ENCODE data around the gene LENG1. TPM values are rescaled to one million over a fixed set of nuclear protein-coding genes. Genes with fewer than 3 reads are reported as not detected.
A peak's percentile ranks its signal among the peaks of the same experiment; 100 is the strongest.

The LENG1 gene
- total and polyA plus RNA-seq, 2 donors (not counting 3 experiments of a cell fraction or from before 2014, with no cell fraction given) = 3.0 to 5.0 TPM

GRCh38 chr19:54173951-54174834 lies 14.7 kb upstream of the LENG1 start:
- H3K4me1 ChIP-seq (ENCODE audit: control insufficient read depth, extremely low read depth, insufficient read depth, low read length) = no peaks in the 10 kb centered on the region
- H3K9me3 ChIP-seq (replicated peaks; ENCODE audit: control insufficient read depth, insufficient read depth, low read length) = no peaks in the 10 kb centered on the region
- no peak overlapping the region for H3K9ac ChIP-seq (replicated peaks; ENCODE audit: extremely low read depth, insufficient read depth, low read length)
- no peak for DNase-seq (ENCODE audit: low read depth, low spot score)
- no peak overlapping the region for H3K27ac ChIP-seq (ENCODE audit: insufficient read depth, low read depth, low read length)
- BruUV-seq (replicated peaks) = no TSS peak
- no peak overlapping the region for H3K4me3 ChIP-seq (replicated peaks in 1 of 3; ENCODE audit: insufficient read depth in 1 of 3, low read depth in 1 of 3, low read length in 3 of 3)
- H3K79me2 ChIP-seq (ENCODE audit: control insufficient read depth, insufficient read depth, low read length) = no peaks in the 10 kb centered on the region
- FAIRE-seq = no peak
- H4K20me1 ChIP-seq (replicated peaks; ENCODE audit: control insufficient read depth, extremely low read depth, insufficient read depth, low read length) = no peaks in the 10 kb centered on the region
- TF ChIP-seq GATA2 (IDR thresholded peaks at IDR 0.05; ENCODE audit: insufficient read depth, insufficient read length, low read depth, low read length) (no peak), POLR2AphosphoS5 (IDR thresholded peaks at IDR 0.05; ENCODE audit: insufficient read depth, low read depth, low read length) (peak; percentile 43)
- POLR2A ChIA-PET = no interaction called here
- dilution Hi-C loops (cut with MboI; ENCODE audit: extremely low pct_ligation_motif_present, low sequenced_read_pairs) = no loop called here
- H2AFZ ChIP-seq (ENCODE audit: low read depth, low read length) = no peak overlapping the region
- peaks cover 7 to 18% of the 10 kb centered on the region in 2 experiments for H3K36me3 ChIP-seq (ENCODE audit: control insufficient read depth in 2 of 2, extremely low read depth in 1 of 2, insufficient read depth in 2 of 2, low read length in 2 of 2)
- intact Hi-C loops (cut with micrococcal nuclease) = no loop called here
- no peaks in the 10 kb centered on the region for H3K27me3 ChIP-seq (ENCODE audit: control insufficient read depth in 2 of 2, insufficient read depth in 2 of 2, low read length in 2 of 2)
- CTCF ChIA-PET = interaction anchor here (1.0 to 2.3 kb wide), 4 partner anchors 15 to 92 kb away, joined by 3 to 5 read pairs (median 4); partner anchors contain the start of gene MBOAT7
- no peaks in the 10 kb centered on the region for H3K9me1 ChIP-seq (replicated peaks; ENCODE audit: control insufficient read depth, extremely low read depth, insufficient read depth, low read length)
- H3K4me2 ChIP-seq (ENCODE audit: insufficient read depth, low read length) = no peak overlapping the region

GRCh38 chr19:54173359-54173699 lies 13.8 kb upstream of the LENG1 start:
- no peak for DNase-seq (ENCODE audit: low read depth, low spot score)
- Histone ChIP-seq H3K4me3 (replicated peaks in 1 of 3; ENCODE audit: insufficient read depth in 1 of 3, low read depth in 1 of 3, low read length in 3 of 3) (no peak overlapping the region), H3K9ac (replicated peaks; ENCODE audit: extremely low read depth, insufficient read depth, low read length) (no peak overlapping the region), H3K4me1 (ENCODE audit: control insufficient read depth, extremely low read depth, insufficient read depth, low read length) (no peaks in the 10 kb centered on the region), H3K4me2 (ENCODE audit: insufficient read depth, low read length) (no peak overlapping the region), H4K20me1 (replicated peaks; ENCODE audit: control insufficient read depth, extremely low read depth, insufficient read depth, low read length) (no peaks in the 10 kb centered on the region), H3K27me3 (ENCODE audit: control insufficient read depth in 2 of 2, insufficient read depth in 2 of 2, low read length in 2 of 2) (no peaks in the 10 kb centered on the region), H2AFZ (ENCODE audit: low read depth, low read length) (no peak overlapping the region), H3K79me2 (ENCODE audit: control insufficient read depth, insufficient read depth, low read length) (no peaks in the 10 kb centered on the region), H3K36me3 (ENCODE audit: control insufficient read depth in 2 of 2, extremely low read depth in 1 of 2, insufficient read depth in 2 of 2, low read length in 2 of 2) (peaks cover 3 to 9% of the 10 kb centered on the region in 2 experiments), H3K27ac (ENCODE audit: insufficient read depth, low read depth, low read length) (no peak overlapping the region), H3K9me1 (replicated peaks; ENCODE audit: control insufficient read depth, extremely low read depth, insufficient read depth, low read length) (no peaks in the 10 kb centered on the region), H3K9me3 (replicated peaks; ENCODE audit: control insufficient read depth, insufficient read depth, low read length) (no peaks in the 10 kb centered on the region)
- no peak for TF ChIP-seq MAX (IDR thresholded peaks at IDR 0.05; ENCODE audit: insufficient read depth, insufficient read length)
- TF ChIP-seq POLR2AphosphoS5 (IDR thresholded peaks at IDR 0.05; ENCODE audit: insufficient read depth, low read depth, low read length) = no peak
- no peak for TF ChIP-seq GATA2 (IDR thresholded peaks at IDR 0.05; ENCODE audit: insufficient read depth, insufficient read length, low read depth, low read length)
- TF ChIP-seq EZH2 (IDR thresholded peaks at IDR 0.05; ENCODE audit: borderline replicate concordance, low read depth, low read length, severe bottlenecking) = no peak
- no peak for TF ChIP-seq POLR2A (IDR thresholded peaks at IDR 0.05; ENCODE audit: low read depth, low read length)
- no peak for TF ChIP-seq FOS (IDR thresholded peaks at IDR 0.05; ENCODE audit: borderline replicate concordance, insufficient read depth, low read length)
- no peak for TF ChIP-seq MYC (IDR thresholded peaks at IDR 0.05; ENCODE audit: low read depth, low read length)
- TF ChIP-seq JUN (IDR thresholded peaks at IDR 0.05; ENCODE audit: borderline replicate concordance, insufficient read depth, insufficient read length, low read depth) = no peak
- TF ChIP-seq CTCF (IDR thresholded peaks at IDR 0.05; ENCODE audit: extremely low read depth in 1 of 2, insufficient read depth in 1 of 2, low read depth in 1 of 2, low read length in 2 of 2) = no peak
- BruUV-seq (replicated peaks) = no TSS peak
- dilution Hi-C loops (cut with MboI; ENCODE audit: extremely low pct_ligation_motif_present, low sequenced_read_pairs) = no loop called here
- FAIRE-seq = no peak
- ChIA-PET CTCF (interaction anchor here (1.1 to 2.3 kb wide), 3 partner anchors 16 to 93 kb away, joined by 3 to 5 read pairs (median 4); partner anchors contain the start of gene MBOAT7), POLR2A (no interaction called here)
- intact Hi-C loops (cut with micrococcal nuclease) = no loop called here
